Caco-2 (cell line): ENCODE results near the gene HIVEP2. TPM values are rescaled to one million over a fixed set of nuclear protein-coding genes. Genes with fewer than 3 reads are reported as not detected.

Experiments
- BruUV-seq: library from RNA; stranded (reverse); fragments of 400-500 nt; replicated peaks from 2 replicates; lab custom pipeline; 2021; lab: Mats Ljungman, UMichigan
- CTCF ChIA-PET: fragments of 300-600 bp; sonication (Branson Sonifier 250); formaldehyde crosslinking; loops from one replicate; lab custom pipeline; 2022; ENCODE audit warnings: antibody characterized with exemption; lab: Charles Lee
- POLR2A ChIA-PET: fragments of 300-600 bp; sonication (Branson Sonifier 250); formaldehyde crosslinking; loops from one replicate; lab custom pipeline; 2022; ENCODE audit warnings: antibody characterized with exemption; lab: Charles Lee
- DNase-seq, 2 experiments: peaks; one replicate each; pipeline versions ENCODE4 v3.0.0 to v3.0.0-alpha.2; 2020 to 2022
- H3K27me3 ChIP-seq: replicated peaks from 2 replicates; pipeline ENCODE4 v1.6.0; 2011; ENCODE audit warnings: low read length; ENCODE audit not compliant: control insufficient read depth, insufficient read depth
- H3K36me3 ChIP-seq: 2 replicates; pipeline ENCODE4 v1.5.1; 2011; ENCODE audit warnings: low read length; ENCODE audit not compliant: control insufficient read depth, insufficient read depth
- H3K4me1 ChIP-seq: fragments of 250-450 bp; sonication (Bioruptor Pico); 2 replicates; pipeline ENCODE4 v1.5.1; 2020; ENCODE audit warnings: mild to moderate bottlenecking
- H3K4me3 ChIP-seq: 2 replicates; pipeline ENCODE4 v1.5.1; 2011; ENCODE audit warnings: low read depth, mild to moderate bottlenecking, control low read depth, low read length
- H3K9me3 ChIP-seq: fragments of 250-450 bp; sonication (Bioruptor Pico); 2 replicates; pipeline ENCODE4 v1.5.1; 2020; ENCODE audit warnings: mild to moderate bottlenecking, moderate library complexity
- H3K27ac Mint-ChIP-seq: one replicate; pipeline ENCODE4 v1.8.0; 2022; ENCODE audit warnings: mixed read lengths; ENCODE audit not compliant: unreplicated experiment
- H3K27me3 Mint-ChIP-seq: one replicate; pipeline ENCODE4 v1.8.0; 2022; ENCODE audit warnings: mixed read lengths; ENCODE audit not compliant: insufficient read depth, unreplicated experiment
- H3K36me3 Mint-ChIP-seq: one replicate; pipeline ENCODE4 v1.8.0; 2022; ENCODE audit warnings: mild to moderate bottlenecking, mixed read lengths; ENCODE audit not compliant: insufficient read depth, unreplicated experiment
- H3K4me1 Mint-ChIP-seq: one replicate; pipeline ENCODE4 v1.8.0; 2022; ENCODE audit warnings: low read depth, mixed read lengths; ENCODE audit not compliant: unreplicated experiment
- H3K4me3 Mint-ChIP-seq: one replicate; pipeline ENCODE4 v1.8.0; 2022; ENCODE audit warnings: mild to moderate bottlenecking, moderate library complexity, mixed read lengths; ENCODE audit not compliant: unreplicated experiment
- H3K9me3 Mint-ChIP-seq: one replicate; pipeline ENCODE4 v1.8.0; 2022; ENCODE audit warnings: mixed read lengths; ENCODE audit not compliant: unreplicated experiment
- intact Hi-C: fragments of 100-400 bp; cut with micrococcal nuclease; formaldehyde crosslinking; loops from one replicate; pipeline ENCODE4 v1.10.0; 2022; ENCODE audit not compliant: unreplicated experiment
- total RNA-seq: library from RNA; stranded (reverse); gene quantifications from 2 replicates; pipeline ENCODE4 v1.2.3, GENCODE V29; 2022
- TF ChIP-seq, protein P1 (sequence below), 2 experiments: fragments of 200-600 bp in 1 of 2; IDR thresholded peaks; 1 replicate in 1 of 2; 2 replicates in 1 of 2; pipeline versions ENCODE4 v1.5.1 to v1.8.0; 2011 to 2022; ENCODE audit warnings: antibody characterized with exemption in 1 of 2, control low read depth in 1 of 2, inconsistent platforms in 1 of 2, low read depth in 1 of 2, low read length in 1 of 2, mild to moderate bottlenecking in 1 of 2, moderate library complexity in 1 of 2; ENCODE audit not compliant: insufficient read depth in 1 of 2, severe bottlenecking in 1 of 2, unreplicated experiment in 1 of 2

The HIVEP2 gene
- total RNA-seq, 1 experiment from 2014 or later: 1.0 TPM

DNA sequence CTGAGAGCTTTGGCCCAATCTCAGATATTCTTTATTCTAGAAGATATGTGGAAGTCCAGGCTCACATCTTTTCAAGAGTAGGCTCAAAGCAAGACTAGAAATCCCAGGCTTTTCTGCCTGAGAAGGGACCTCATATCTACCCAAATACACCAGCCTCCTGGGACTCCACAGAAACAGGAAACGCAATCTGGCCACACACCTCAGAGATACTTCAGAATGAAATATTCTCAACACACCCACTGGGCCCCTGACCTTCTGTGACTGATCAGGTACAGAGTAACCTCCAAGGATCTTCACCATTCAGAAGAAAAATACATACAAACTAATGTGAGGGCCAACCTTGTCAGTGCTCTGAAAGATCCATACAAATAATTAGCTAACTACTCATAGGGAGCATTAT lies 183.2 kb downstream of the HIVEP2 start:
- TF ChIP-seq, protein P1, sequence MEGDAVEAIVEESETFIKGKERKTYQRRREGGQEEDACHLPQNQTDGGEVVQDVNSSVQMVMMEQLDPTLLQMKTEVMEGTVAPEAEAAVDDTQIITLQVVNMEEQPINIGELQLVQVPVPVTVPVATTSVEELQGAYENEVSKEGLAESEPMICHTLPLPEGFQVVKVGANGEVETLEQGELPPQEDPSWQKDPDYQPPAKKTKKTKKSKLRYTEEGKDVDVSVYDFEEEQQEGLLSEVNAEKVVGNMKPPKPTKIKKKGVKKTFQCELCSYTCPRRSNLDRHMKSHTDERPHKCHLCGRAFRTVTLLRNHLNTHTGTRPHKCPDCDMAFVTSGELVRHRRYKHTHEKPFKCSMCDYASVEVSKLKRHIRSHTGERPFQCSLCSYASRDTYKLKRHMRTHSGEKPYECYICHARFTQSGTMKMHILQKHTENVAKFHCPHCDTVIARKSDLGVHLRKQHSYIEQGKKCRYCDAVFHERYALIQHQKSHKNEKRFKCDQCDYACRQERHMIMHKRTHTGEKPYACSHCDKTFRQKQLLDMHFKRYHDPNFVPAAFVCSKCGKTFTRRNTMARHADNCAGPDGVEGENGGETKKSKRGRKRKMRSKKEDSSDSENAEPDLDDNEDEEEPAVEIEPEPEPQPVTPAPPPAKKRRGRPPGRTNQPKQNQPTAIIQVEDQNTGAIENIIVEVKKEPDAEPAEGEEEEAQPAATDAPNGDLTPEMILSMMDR (IDR thresholded peaks at IDR 0.05; ENCODE audit: insufficient read depth in 1 of 2, low read depth in 1 of 2, low read length in 1 of 2, severe bottlenecking in 1 of 2, unreplicated experiment in 1 of 2): no peak
- H3K27me3 Mint-ChIP-seq: no peaks in the 10 kb centered on the region
- CTCF ChIA-PET: interaction anchor here (0.6 kb wide), 1 partner anchor 57 kb away, joined by 4 read pairs; no protein-coding TSS in a partner anchor
- Histone ChIP-seq H3K9me3 (no peaks in the 10 kb centered on the region), H3K4me1 (no peaks in the 10 kb centered on the region), H3K36me3 (no peaks in the 10 kb centered on the region), H3K27me3 (no peaks in the 10 kb centered on the region), H3K4me3 (no peak overlapping the region)
- POLR2A ChIA-PET: no interaction called here
- no peaks in the 10 kb centered on the region for H3K4me1 Mint-ChIP-seq
- no peaks in the 10 kb centered on the region for H3K36me3 Mint-ChIP-seq
- no peaks in the 10 kb centered on the region for H3K9me3 Mint-ChIP-seq
- intact Hi-C loops: no loop called here
- no peak for DNase-seq
- BruUV-seq: no TSS peak
- no peak overlapping the region for H3K4me3 Mint-ChIP-seq
- H3K27ac Mint-ChIP-seq: no peak overlapping the region

DNA sequence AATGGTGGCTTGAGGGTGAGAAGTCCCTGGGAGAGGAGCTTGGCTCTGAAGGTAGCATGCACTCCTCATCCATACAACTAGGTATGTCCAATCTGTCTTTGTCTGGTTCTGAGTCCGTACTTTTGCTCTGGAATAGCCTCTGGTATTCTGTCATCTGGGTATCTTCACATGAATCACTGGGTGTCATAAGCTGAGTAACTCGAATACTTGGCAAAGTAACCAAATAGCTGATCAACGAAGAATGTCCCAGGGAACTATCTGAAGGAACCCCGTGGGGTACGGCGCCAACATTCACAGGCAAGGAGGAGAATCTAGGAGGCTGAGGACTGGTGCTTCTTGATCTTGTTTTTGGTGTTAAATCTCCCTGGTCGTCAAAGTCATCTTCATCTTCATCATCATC lies 184.8 kb downstream of the HIVEP2 start:
- intact Hi-C loops: no loop called here
- Mint-ChIP-seq H3K36me3 (no peaks in the 10 kb centered on the region), H3K4me1 (peaks cover 6% of the 10 kb centered on the region), H3K4me3 (no peak overlapping the region), H3K27ac (no peak overlapping the region), H3K27me3 (no peaks in the 10 kb centered on the region), H3K9me3 (no peaks in the 10 kb centered on the region)
- H3K36me3 ChIP-seq: no peaks in the 10 kb centered on the region
- no TSS peak for BruUV-seq
- no peaks in the 10 kb centered on the region for H3K27me3 ChIP-seq
- ChIA-PET POLR2A (no interaction called here), CTCF (no interaction called here)
- DNase-seq: no peak
- H3K4me3 ChIP-seq: no peak overlapping the region
- no peaks in the 10 kb centered on the region for H3K9me3 ChIP-seq
- TF ChIP-seq, protein P1 (IDR thresholded peaks at IDR 0.05; ENCODE audit: insufficient read depth in 1 of 2, low read depth in 1 of 2, low read length in 1 of 2, severe bottlenecking in 1 of 2, unreplicated experiment in 1 of 2): no peak
- no peaks in the 10 kb centered on the region for H3K4me1 ChIP-seq

GRCh38 chr6:142758629-142759025 lies 186.3 kb downstream of the HIVEP2 start:
- intact Hi-C loops: no loop called here
- TF ChIP-seq, protein P1 (IDR thresholded peaks at IDR 0.05; ENCODE audit: insufficient read depth in 1 of 2, low read depth in 1 of 2, low read length in 1 of 2, severe bottlenecking in 1 of 2, unreplicated experiment in 1 of 2): no peak
- no peaks in the 10 kb centered on the region for H3K27me3 ChIP-seq
- POLR2A ChIA-PET: no interaction called here
- no TSS peak for BruUV-seq
- no peaks in the 10 kb centered on the region for H3K9me3 ChIP-seq
- Mint-ChIP-seq H3K36me3 (no peaks in the 10 kb centered on the region), H3K9me3 (no peaks in the 10 kb centered on the region), H3K4me3 (no peak overlapping the region), H3K27ac (no peak overlapping the region), H3K27me3 (no peaks in the 10 kb centered on the region), H3K4me1 (peaks cover 6% of the 10 kb centered on the region)
- no peak overlapping the region for H3K4me3 ChIP-seq
- H3K4me1 ChIP-seq: no peaks in the 10 kb centered on the region
- no peaks in the 10 kb centered on the region for H3K36me3 ChIP-seq
- CTCF ChIA-PET: no interaction called here
- DNase-seq: no peak
